Caco-2 (cell line): ENCODE results near the gene HDAC4. TPM values are rescaled to one million over a fixed set of nuclear protein-coding genes. Genes with fewer than 3 reads are reported as not detected.

Source experiments
- BruUV-seq: library from RNA; stranded (reverse); fragments of 400-500 nt; replicated peaks from 2 replicates; lab custom pipeline; 2021; lab: Mats Ljungman, UMichigan
- CTCF ChIA-PET: fragments of 300-600 bp; sonication (Branson Sonifier 250); formaldehyde crosslinking; loops from one replicate; lab custom pipeline; 2022; ENCODE audit warnings: antibody characterized with exemption; lab: Charles Lee
- POLR2A ChIA-PET: fragments of 300-600 bp; sonication (Branson Sonifier 250); formaldehyde crosslinking; loops from one replicate; lab custom pipeline; 2022; ENCODE audit warnings: antibody characterized with exemption; lab: Charles Lee
- DNase-seq, 2 experiments: peaks; one replicate each; pipeline versions ENCODE4 v3.0.0 to v3.0.0-alpha.2; 2020 to 2022
- H3K27me3 ChIP-seq: replicated peaks from 2 replicates; pipeline ENCODE4 v1.6.0; 2011; ENCODE audit warnings: low read length; ENCODE audit not compliant: control insufficient read depth, insufficient read depth
- H3K36me3 ChIP-seq: 2 replicates; pipeline ENCODE4 v1.5.1; 2011; ENCODE audit warnings: low read length; ENCODE audit not compliant: control insufficient read depth, insufficient read depth
- H3K4me1 ChIP-seq: fragments of 250-450 bp; sonication (Bioruptor Pico); 2 replicates; pipeline ENCODE4 v1.5.1; 2020; ENCODE audit warnings: mild to moderate bottlenecking
- H3K4me3 ChIP-seq: 2 replicates; pipeline ENCODE4 v1.5.1; 2011; ENCODE audit warnings: low read depth, mild to moderate bottlenecking, control low read depth, low read length
- H3K9me3 ChIP-seq: fragments of 250-450 bp; sonication (Bioruptor Pico); 2 replicates; pipeline ENCODE4 v1.5.1; 2020; ENCODE audit warnings: mild to moderate bottlenecking, moderate library complexity
- H3K27ac Mint-ChIP-seq: one replicate; pipeline ENCODE4 v1.8.0; 2022; ENCODE audit warnings: mixed read lengths; ENCODE audit not compliant: unreplicated experiment
- H3K27me3 Mint-ChIP-seq: one replicate; pipeline ENCODE4 v1.8.0; 2022; ENCODE audit warnings: mixed read lengths; ENCODE audit not compliant: insufficient read depth, unreplicated experiment
- H3K36me3 Mint-ChIP-seq: one replicate; pipeline ENCODE4 v1.8.0; 2022; ENCODE audit warnings: mild to moderate bottlenecking, mixed read lengths; ENCODE audit not compliant: insufficient read depth, unreplicated experiment
- H3K4me1 Mint-ChIP-seq: one replicate; pipeline ENCODE4 v1.8.0; 2022; ENCODE audit warnings: low read depth, mixed read lengths; ENCODE audit not compliant: unreplicated experiment
- H3K4me3 Mint-ChIP-seq: one replicate; pipeline ENCODE4 v1.8.0; 2022; ENCODE audit warnings: mild to moderate bottlenecking, moderate library complexity, mixed read lengths; ENCODE audit not compliant: unreplicated experiment
- H3K9me3 Mint-ChIP-seq: one replicate; pipeline ENCODE4 v1.8.0; 2022; ENCODE audit warnings: mixed read lengths; ENCODE audit not compliant: unreplicated experiment
- intact Hi-C: fragments of 100-400 bp; cut with micrococcal nuclease; formaldehyde crosslinking; loops from one replicate; pipeline ENCODE4 v1.10.0; 2022; ENCODE audit not compliant: unreplicated experiment
- total RNA-seq: library from RNA; stranded (reverse); gene quantifications from 2 replicates; pipeline ENCODE4 v1.2.3, GENCODE V29; 2022
- TF ChIP-seq, protein P1 (sequence below), 2 experiments: fragments of 200-600 bp in 1 of 2; IDR thresholded peaks; 1 replicate in 1 of 2; 2 replicates in 1 of 2; pipeline versions ENCODE4 v1.5.1 to v1.8.0; 2011 to 2022; ENCODE audit warnings: antibody characterized with exemption in 1 of 2, control low read depth in 1 of 2, inconsistent platforms in 1 of 2, low read depth in 1 of 2, low read length in 1 of 2, mild to moderate bottlenecking in 1 of 2, moderate library complexity in 1 of 2; ENCODE audit not compliant: insufficient read depth in 1 of 2, severe bottlenecking in 1 of 2, unreplicated experiment in 1 of 2

Gene HDAC4
- total RNA-seq, 1 experiment from 2014 or later = 15.5 TPM

DNA sequence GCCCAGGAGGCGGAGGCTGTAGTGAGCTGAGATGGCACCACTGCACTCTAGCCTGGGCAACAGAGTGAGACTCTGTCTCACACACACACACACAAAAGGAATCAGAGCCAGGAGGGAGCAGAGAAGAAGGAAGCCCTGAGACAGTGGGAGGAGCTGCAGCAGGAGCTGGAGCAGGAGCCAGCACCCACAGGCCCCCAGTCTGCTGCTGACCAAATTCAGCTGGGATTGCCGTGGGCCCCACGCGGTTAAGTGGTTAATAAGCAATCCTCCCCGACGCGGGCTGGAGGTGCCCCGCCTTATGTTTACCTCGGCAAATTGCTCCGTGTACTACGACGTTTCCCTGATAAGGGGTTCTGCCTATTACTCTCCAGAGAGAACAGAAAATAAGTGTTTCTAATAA lies 287.6 kb downstream of the HDAC4 start:
- no peak overlapping the region for H3K4me3 Mint-ChIP-seq
- H3K36me3 Mint-ChIP-seq = no peaks in the 10 kb centered on the region
- TF ChIP-seq, protein P1, sequence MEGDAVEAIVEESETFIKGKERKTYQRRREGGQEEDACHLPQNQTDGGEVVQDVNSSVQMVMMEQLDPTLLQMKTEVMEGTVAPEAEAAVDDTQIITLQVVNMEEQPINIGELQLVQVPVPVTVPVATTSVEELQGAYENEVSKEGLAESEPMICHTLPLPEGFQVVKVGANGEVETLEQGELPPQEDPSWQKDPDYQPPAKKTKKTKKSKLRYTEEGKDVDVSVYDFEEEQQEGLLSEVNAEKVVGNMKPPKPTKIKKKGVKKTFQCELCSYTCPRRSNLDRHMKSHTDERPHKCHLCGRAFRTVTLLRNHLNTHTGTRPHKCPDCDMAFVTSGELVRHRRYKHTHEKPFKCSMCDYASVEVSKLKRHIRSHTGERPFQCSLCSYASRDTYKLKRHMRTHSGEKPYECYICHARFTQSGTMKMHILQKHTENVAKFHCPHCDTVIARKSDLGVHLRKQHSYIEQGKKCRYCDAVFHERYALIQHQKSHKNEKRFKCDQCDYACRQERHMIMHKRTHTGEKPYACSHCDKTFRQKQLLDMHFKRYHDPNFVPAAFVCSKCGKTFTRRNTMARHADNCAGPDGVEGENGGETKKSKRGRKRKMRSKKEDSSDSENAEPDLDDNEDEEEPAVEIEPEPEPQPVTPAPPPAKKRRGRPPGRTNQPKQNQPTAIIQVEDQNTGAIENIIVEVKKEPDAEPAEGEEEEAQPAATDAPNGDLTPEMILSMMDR (IDR thresholded peaks at IDR 0.05; ENCODE audit: insufficient read depth in 1 of 2, low read depth in 1 of 2, low read length in 1 of 2, severe bottlenecking in 1 of 2, unreplicated experiment in 1 of 2) = no peak
- Histone ChIP-seq H3K4me1 (no peaks in the 10 kb centered on the region), H3K9me3 (no peaks in the 10 kb centered on the region), H3K36me3 (no peaks in the 10 kb centered on the region), H3K4me3 (no peak overlapping the region), H3K27me3 (no peaks in the 10 kb centered on the region)
- BruUV-seq = no TSS peak
- no peaks in the 10 kb centered on the region for H3K4me1 Mint-ChIP-seq
- intact Hi-C loops = no loop called here
- POLR2A ChIA-PET = no interaction called here
- CTCF ChIA-PET = no interaction called here
- H3K27me3 Mint-ChIP-seq = no peaks in the 10 kb centered on the region
- DNase-seq = peak in 1 of 2 experiments; percentile 15
- no peaks in the 10 kb centered on the region for H3K9me3 Mint-ChIP-seq
- no peak overlapping the region for H3K27ac Mint-ChIP-seq

DNA sequence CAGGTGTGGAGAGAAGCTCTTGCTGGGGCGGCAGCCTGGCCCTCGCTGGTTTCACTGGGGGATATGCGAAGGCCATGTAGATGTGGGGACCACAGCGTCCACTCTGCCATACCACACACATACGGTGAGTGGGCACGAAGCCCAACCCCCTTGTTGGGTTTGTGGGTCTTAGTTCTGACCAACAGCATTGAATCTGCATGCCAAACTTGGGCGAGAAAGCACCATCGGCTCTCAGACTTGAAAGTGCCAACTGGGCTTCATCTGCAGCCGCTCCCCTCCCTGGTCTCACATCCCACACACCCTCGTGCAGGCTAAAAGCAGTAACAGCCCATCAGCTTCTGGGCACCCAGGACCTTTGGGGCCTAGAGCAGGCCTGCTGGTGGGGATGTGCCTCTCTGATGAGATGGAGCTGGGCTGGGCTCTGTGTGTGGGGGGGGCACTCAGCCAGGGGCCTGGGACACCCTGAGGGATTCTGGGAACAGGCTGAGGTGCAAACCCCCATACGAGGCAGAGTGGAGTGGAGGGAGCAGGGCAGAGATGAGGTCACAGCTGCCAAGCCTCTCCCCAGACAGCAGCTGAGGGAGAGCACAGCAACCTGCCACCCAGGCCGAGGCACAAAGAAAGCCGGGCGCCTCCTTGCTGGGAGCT lies 288.6 kb downstream of the HDAC4 start:
- no TSS peak for BruUV-seq
- no peak overlapping the region for H3K27ac Mint-ChIP-seq
- intact Hi-C loops = no loop called here

DNA sequence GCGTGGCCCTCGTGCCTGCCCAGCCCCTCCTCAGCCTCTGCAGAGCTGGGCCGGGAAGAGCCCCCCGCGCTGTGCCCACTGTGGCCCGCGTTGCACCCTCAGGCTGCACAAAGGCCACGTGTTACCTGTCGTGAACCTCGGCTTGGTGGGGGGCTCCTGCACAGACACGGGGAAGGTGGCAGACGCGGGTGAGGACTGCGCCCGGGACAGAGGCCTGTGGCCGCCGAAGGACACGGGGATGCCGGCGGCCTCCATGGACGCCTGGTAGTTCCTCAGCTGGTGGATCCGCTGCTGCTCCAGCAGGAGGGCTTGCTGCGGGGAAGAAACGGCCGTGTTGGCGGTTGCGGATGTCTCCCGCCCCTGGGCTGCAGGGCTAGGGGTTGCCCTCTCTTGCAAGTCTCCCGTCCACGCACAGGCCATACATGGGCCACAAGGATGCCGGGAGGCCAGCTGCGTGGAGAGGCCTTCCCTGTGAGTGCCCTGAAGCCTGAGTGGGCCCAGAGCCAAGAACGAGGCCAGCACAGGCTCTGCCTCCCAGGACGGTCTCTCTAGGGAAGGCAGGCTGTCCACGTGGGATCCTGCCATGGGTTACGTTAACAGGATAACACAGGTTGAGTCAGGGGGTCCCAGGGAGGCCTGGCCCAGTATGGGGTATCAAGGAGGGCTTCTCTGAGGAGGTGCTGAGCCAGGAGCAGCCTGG lies 289.3 kb downstream of the HDAC4 start:
- H3K9me3 Mint-ChIP-seq = no peaks in the 10 kb centered on the region
- no peaks in the 10 kb centered on the region for H3K36me3 ChIP-seq
- H3K4me1 ChIP-seq = no peaks in the 10 kb centered on the region
- TF ChIP-seq, protein P1 (IDR thresholded peaks at IDR 0.05; ENCODE audit: insufficient read depth in 1 of 2, low read depth in 1 of 2, low read length in 1 of 2, severe bottlenecking in 1 of 2, unreplicated experiment in 1 of 2) = no peak
- no peaks in the 10 kb centered on the region for H3K27me3 ChIP-seq
- POLR2A ChIA-PET = no interaction called here
- CTCF ChIA-PET = no interaction called here
- DNase-seq = no peak
- no peaks in the 10 kb centered on the region for H3K27me3 Mint-ChIP-seq
- no peaks in the 10 kb centered on the region for H3K36me3 Mint-ChIP-seq
- no TSS peak for BruUV-seq
- no peak overlapping the region for H3K27ac Mint-ChIP-seq
- intact Hi-C loops = no loop called here
- no peak overlapping the region for H3K4me3 ChIP-seq
- no peaks in the 10 kb centered on the region for H3K9me3 ChIP-seq
- no peaks in the 10 kb centered on the region for H3K4me1 Mint-ChIP-seq
- no peak overlapping the region for H3K4me3 Mint-ChIP-seq

More for the DNA sequence above, 288.6 kb downstream of the HDAC4 start:
- H3K36me3 Mint-ChIP-seq = no peaks in the 10 kb centered on the region
- no peaks in the 10 kb centered on the region for H3K9me3 Mint-ChIP-seq
- no peak for DNase-seq
- no peaks in the 10 kb centered on the region for H3K4me1 Mint-ChIP-seq
- Histone ChIP-seq H3K36me3 (no peaks in the 10 kb centered on the region), H3K27me3 (no peaks in the 10 kb centered on the region), H3K9me3 (no peaks in the 10 kb centered on the region), H3K4me1 (no peaks in the 10 kb centered on the region), H3K4me3 (no peak overlapping the region)
- POLR2A ChIA-PET = no interaction called here
- H3K4me3 Mint-ChIP-seq = no peak overlapping the region
- CTCF ChIA-PET = no interaction called here
- no peaks in the 10 kb centered on the region for H3K27me3 Mint-ChIP-seq
- TF ChIP-seq, protein P1 (IDR thresholded peaks at IDR 0.05; ENCODE audit: insufficient read depth in 1 of 2, low read depth in 1 of 2, low read length in 1 of 2, severe bottlenecking in 1 of 2, unreplicated experiment in 1 of 2) = no peak
